GM23338 (cell line): ENCODE results near the gene NLGN1. TPM values are rescaled to one million over a fixed set of nuclear protein-coding genes. Genes with fewer than 3 reads are reported as not detected.

Experiments
- ATAC-seq: fragments of 200-7000 bp; cut with Tn5 transposase; 3 replicates; pipeline ENCODE4 v1.9.1; 2020
- DNase-seq: peaks from one replicate; pipeline ENCODE4 v3.0.0-alpha.2; 2015; ENCODE audit warnings: low spot score
- H2AFZ ChIP-seq: fragments of 200-600 bp; sonication (generic); 2 replicates; pipeline ENCODE4 v1.8.0; 2016; ENCODE audit warnings: antibody characterized with exemption, mild to moderate bottlenecking, moderate library complexity
- H3F3A ChIP-seq: fragments of 200-600 bp; sonication (generic); replicated peaks from 2 replicates; pipeline ENCODE4 v1.8.0; 2017; ENCODE audit warnings: antibody characterized with exemption, mixed run types, low read depth
- H3K27ac ChIP-seq: fragments of 200-600 bp; sonication (generic); 2 replicates; pipeline ENCODE4 v1.6.1; 2016; ENCODE audit warnings: low read depth
- H3K27me3 ChIP-seq: fragments of 200-600 bp; sonication (generic); 2 replicates; pipeline ENCODE4 v1.8.0; 2016; ENCODE audit warnings: mild to moderate bottlenecking, mixed run types, moderate library complexity; ENCODE audit not compliant: insufficient read depth
- H3K36me3 ChIP-seq: fragments of 200-600 bp; sonication (generic); 2 replicates; pipeline ENCODE4 v1.8.0; 2016; ENCODE audit warnings: mild to moderate bottlenecking; ENCODE audit not compliant: insufficient read depth
- H3K4me1 ChIP-seq: fragments of 200-600 bp; sonication (generic); 2 replicates; pipeline ENCODE4 v1.8.0; 2016; ENCODE audit warnings: mild to moderate bottlenecking, moderate library complexity; ENCODE audit not compliant: insufficient read depth
- H3K4me2 ChIP-seq: fragments of 200-600 bp; sonication (generic); 2 replicates; pipeline ENCODE4 v1.7.1; 2017; ENCODE audit warnings: mixed run types
- H3K4me3 ChIP-seq: fragments of 200-600 bp; sonication (generic); 2 replicates; pipeline ENCODE4 v1.6.1; 2016; ENCODE audit warnings: mixed run types
- H3K79me2 ChIP-seq: fragments of 200-600 bp; sonication (generic); replicated peaks from 2 replicates; pipeline ENCODE4 v1.8.0; 2017; ENCODE audit warnings: mild to moderate bottlenecking; ENCODE audit not compliant: insufficient read depth
- H3K9me2 ChIP-seq: fragments of 200-600 bp; sonication (generic); 2 replicates; pipeline ENCODE4 v1.8.0; 2017; ENCODE audit not compliant: insufficient read depth
- H4K20me1 ChIP-seq: fragments of 200-600 bp; sonication (generic); replicated peaks from 2 replicates; pipeline ENCODE4 v1.8.0; 2017; ENCODE audit warnings: mild to moderate bottlenecking; ENCODE audit not compliant: insufficient read depth
- H3K27ac Mint-ChIP-seq: 2 replicates; pipeline ENCODE4 v1.8.0; 2020; ENCODE audit warnings: inconsistent platforms, mild to moderate bottlenecking, moderate library complexity, mixed read lengths
- H3K27me3 Mint-ChIP-seq: 3 replicates; pipeline ENCODE4 v1.8.0; 2022; ENCODE audit warnings: low read depth, mild to moderate bottlenecking, moderate library complexity, mixed read lengths, inconsistent platforms; ENCODE audit not compliant: insufficient read depth, poor library complexity
- H3K36me3 Mint-ChIP-seq: 3 replicates; pipeline ENCODE4 v1.8.0; 2021; ENCODE audit warnings: low read depth, mild to moderate bottlenecking, inconsistent platforms, moderate library complexity, mixed read lengths
- H3K4me1 Mint-ChIP-seq: 3 replicates; pipeline ENCODE4 v1.8.0; 2020; ENCODE audit warnings: mild to moderate bottlenecking, inconsistent platforms, mixed read lengths
- H3K4me3 Mint-ChIP-seq: 3 replicates; pipeline ENCODE4 v1.8.0; 2021; ENCODE audit warnings: moderate library complexity, mild to moderate bottlenecking, inconsistent platforms, mixed read lengths
- H3K9me3 Mint-ChIP-seq: 3 replicates; pipeline ENCODE4 v1.8.0; 2020; ENCODE audit warnings: moderate library complexity, mild to moderate bottlenecking, inconsistent platforms, mixed read lengths
- CREB1 ChIP-seq: fragments of 250-450 bp; sonication (Bioruptor Pico); IDR thresholded peaks from 2 replicates; pipeline ENCODE4 v1.5.0; 2020; ENCODE audit warnings: low read depth, mild to moderate bottlenecking, moderate library complexity
- CTCF ChIP-seq, 2 experiments: fragments of 200-600 bp in 1 of 2; sonication (generic) in 1 of 2; conservative IDR thresholded peaks; 2 replicates each; pipeline versions ENCODE4 v1.5.1 to v1.6.1; 2016 to 2017; ENCODE audit warnings: antibody characterized with exemption in 2 of 2, low read depth in 2 of 2, mild to moderate bottlenecking in 2 of 2, moderate library complexity in 1 of 2
- EZH2 ChIP-seq: fragments of 200-600 bp; sonication (generic); IDR thresholded peaks from one replicate; pipeline ENCODE4 v1.8.0; 2017; ENCODE audit warnings: antibody characterized with exemption, mild to moderate bottlenecking, low read depth; ENCODE audit not compliant: unreplicated experiment
- EZH2phosphoT487 ChIP-seq: fragments of 200-600 bp; sonication (generic); IDR thresholded peaks from one replicate; pipeline ENCODE4 v1.8.1; 2018; ENCODE audit warnings: antibody characterized with exemption; ENCODE audit not compliant: unreplicated experiment
- JUNB ChIP-seq: IDR thresholded peaks from one replicate; pipeline ENCODE4 v1.6.1; 2016; ENCODE audit warnings: antibody characterized with exemption; ENCODE audit not compliant: unreplicated experiment
- POLR2AphosphoS5 ChIP-seq: IDR thresholded peaks from 2 replicates; pipeline ENCODE4 v1.6.1; 2016; ENCODE audit warnings: antibody characterized with exemption, low read depth
- ZNF114 ChIP-seq: fragments of 250-450 bp; sonication (Bioruptor Pico); IDR thresholded peaks from 2 replicates; pipeline ENCODE4 v1.5.0; 2020; ENCODE audit warnings: mild to moderate bottlenecking, moderate library complexity
- ZNF331 ChIP-seq: fragments of 250-450 bp; sonication (Bioruptor Pico); IDR thresholded peaks from 2 replicates; pipeline ENCODE4 v1.5.0; 2020; ENCODE audit warnings: low read depth, mild to moderate bottlenecking, moderate library complexity
- polyA plus RNA-seq: library from polyadenylated mRNA; unstranded; fragments of >200 nt; fragmentation: Nextera tagmentation; extraction: Ambion mirVana; gene quantifications from 2 replicates; pipeline ENCODE4 v1.2.1, GENCODE V29; 2016
- total RNA-seq: library from RNA; depleted of rRNA; stranded (reverse); fragments of >200 nt; shearing (Covaris generic); gene quantifications from 2 replicates; pipeline ENCODE4 v1.2.3, GENCODE V29; 2014
- TF ChIP-seq, protein P1 (sequence below): IDR thresholded peaks from 2 replicates; pipeline ENCODE4 v1.6.1; 2016; ENCODE audit warnings: antibody characterized with exemption
- TF ChIP-seq, protein P2 (sequence below): fragments of 250-450 bp; sonication (Bioruptor Pico); IDR thresholded peaks from 2 replicates; pipeline ENCODE4 v1.5.0; 2020; ENCODE audit warnings: mild to moderate bottlenecking, moderate library complexity

Gene NLGN1
- total and polyA plus RNA-seq, 2 experiments from 2014 or later = 6.5 to 18.6 TPM

DNA sequence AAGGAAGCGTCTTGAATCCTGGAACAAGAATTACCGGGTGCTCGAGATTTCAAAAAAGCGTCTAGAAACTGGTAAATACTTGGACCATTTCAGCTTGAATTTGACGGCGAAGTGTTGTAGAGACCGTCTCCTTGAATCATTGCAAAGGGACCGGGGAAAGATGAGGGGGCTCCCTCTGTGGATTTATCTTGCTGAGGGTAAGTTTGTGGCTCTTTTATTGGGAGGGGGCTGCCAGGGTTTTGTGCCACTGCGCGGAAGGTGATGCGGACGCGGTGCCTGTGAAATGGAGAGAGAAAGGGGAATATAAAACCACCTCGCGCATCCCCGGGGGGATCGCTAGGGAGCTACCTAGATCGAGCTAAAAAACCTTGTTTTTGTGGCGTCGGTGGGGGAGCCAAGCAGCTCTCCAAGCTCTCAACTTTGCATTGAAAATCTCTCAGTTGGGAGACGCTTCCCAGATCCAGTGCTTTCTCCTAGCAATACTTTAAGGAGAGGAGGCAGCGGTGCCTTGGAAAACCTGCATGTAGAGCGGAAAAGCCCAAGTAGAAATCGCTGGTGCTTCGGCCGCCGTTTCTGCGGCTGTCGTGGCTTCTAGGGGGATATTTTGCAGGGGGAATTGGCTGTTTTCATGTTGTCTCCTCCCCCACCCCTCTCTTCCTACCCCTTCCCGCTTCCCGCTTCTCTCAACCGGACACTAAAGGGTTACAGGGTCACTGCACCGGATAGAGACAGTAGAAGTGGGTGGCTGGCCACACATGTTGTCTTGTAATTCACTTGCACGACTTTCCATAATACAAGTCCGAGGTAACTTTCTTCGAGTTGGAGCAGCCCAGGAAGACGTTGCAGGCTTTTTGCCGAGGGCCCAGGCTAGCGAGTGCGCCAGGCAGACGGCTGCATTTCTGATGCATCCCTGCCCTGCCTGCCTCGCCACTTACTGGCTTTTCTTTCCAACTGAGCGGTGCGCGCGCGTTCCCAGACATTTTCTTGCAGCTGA, 187.6 kb downstream of the NLGN1 start:
- H3K9me2 ChIP-seq = no peaks in the 10 kb centered on the region
- H3K4me3 ChIP-seq = peak overlapping the region; percentile 69
- peaks cover 5% of the 10 kb centered on the region for H3K27me3 ChIP-seq
- peak overlapping the region; percentile 67 for H2AFZ ChIP-seq
- DNase-seq (peak; percentile 82), ATAC-seq (peak; percentile 86)
- Mint-ChIP-seq H3K4me1 (peaks cover 29% of the 10 kb centered on the region), H3K4me3 (peak overlapping the region; percentile 90), H3K9me3 (no peaks in the 10 kb centered on the region), H3K36me3 (no peaks in the 10 kb centered on the region; the same call in 2 of the 3 replicates), H3K27ac (peak overlapping the region; percentile 58), H3K27me3 (peaks cover 9% of the 10 kb centered on the region)
- H3F3A ChIP-seq = no peaks in the 10 kb centered on the region
- H3K4me2 ChIP-seq = peak overlapping the region; percentile 79
- no peaks in the 10 kb centered on the region for H3K79me2 ChIP-seq
- H3K36me3 ChIP-seq = no peaks in the 10 kb centered on the region
- TF ChIP-seq, protein P1, sequence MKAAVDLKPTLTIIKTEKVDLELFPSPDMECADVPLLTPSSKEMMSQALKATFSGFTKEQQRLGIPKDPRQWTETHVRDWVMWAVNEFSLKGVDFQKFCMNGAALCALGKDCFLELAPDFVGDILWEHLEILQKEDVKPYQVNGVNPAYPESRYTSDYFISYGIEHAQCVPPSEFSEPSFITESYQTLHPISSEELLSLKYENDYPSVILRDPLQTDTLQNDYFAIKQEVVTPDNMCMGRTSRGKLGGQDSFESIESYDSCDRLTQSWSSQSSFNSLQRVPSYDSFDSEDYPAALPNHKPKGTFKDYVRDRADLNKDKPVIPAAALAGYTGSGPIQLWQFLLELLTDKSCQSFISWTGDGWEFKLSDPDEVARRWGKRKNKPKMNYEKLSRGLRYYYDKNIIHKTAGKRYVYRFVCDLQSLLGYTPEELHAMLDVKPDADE = peak; percentile 40; the same call in 1 of the 2 replicates
- TF ChIP-seq EZH2phosphoT487 = no peak
- TF ChIP-seq POLR2AphosphoS5 = peak; percentile 35; the same call in 1 of the 2 replicates
- H3K27ac ChIP-seq = peak overlapping the region; percentile 77
- H3K4me1 ChIP-seq = peaks cover 29% of the 10 kb centered on the region
- H4K20me1 ChIP-seq = no peaks in the 10 kb centered on the region

DNA sequence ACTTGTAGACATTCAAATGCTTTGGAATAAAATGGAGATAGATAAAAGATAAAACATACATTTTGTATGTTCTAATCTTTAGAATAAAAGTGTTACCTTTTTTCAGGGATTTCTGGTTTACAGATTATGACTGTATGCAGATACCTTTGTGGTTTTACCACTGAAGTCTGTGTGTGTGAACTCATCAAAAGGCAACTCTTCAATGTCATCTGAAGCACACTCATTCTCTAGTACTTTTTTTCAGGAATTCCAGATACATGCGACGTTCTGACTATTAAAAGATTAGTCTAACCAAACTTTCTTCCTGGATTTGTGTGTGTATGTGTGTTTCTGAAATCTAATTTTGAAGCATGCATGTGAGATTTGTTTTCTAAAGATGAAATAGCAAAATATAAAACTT, 188.6 kb downstream of the NLGN1 start:
- Histone ChIP-seq H3K9me2 (no peaks in the 10 kb centered on the region), H2AFZ (no peak overlapping the region), H3K27me3 (peaks cover 5% of the 10 kb centered on the region), H3K79me2 (no peaks in the 10 kb centered on the region), H3K4me3 (peak overlapping the region; percentile 69), H3K36me3 (no peaks in the 10 kb centered on the region), H3K4me2 (peak overlapping the region; percentile 79), H4K20me1 (no peaks in the 10 kb centered on the region), H3K27ac (0 out of 2 replicates have a peak overlapping the region, but pooled peaks have one; percentile 77), H3F3A (no peaks in the 10 kb centered on the region), H3K4me1 (peaks cover 29% of the 10 kb centered on the region)
- H3K27me3 Mint-ChIP-seq = peaks cover 9% of the 10 kb centered on the region
- ATAC-seq = no peak
- no peak overlapping the region for H3K27ac Mint-ChIP-seq
- H3K36me3 Mint-ChIP-seq = no peaks in the 10 kb centered on the region; the same call in 2 of the 3 replicates
- peaks cover 29% of the 10 kb centered on the region for H3K4me1 Mint-ChIP-seq
- no peaks in the 10 kb centered on the region for H3K9me3 Mint-ChIP-seq
- DNase-seq = no peak
- H3K4me3 Mint-ChIP-seq = peak overlapping the region; percentile 90
- TF ChIP-seq CREB1 = no peak
- no peak for TF ChIP-seq ZNF114
- no peak for TF ChIP-seq CTCF (conservative IDR thresholded peaks at IDR 0.05; ENCODE audit: low read depth in 2 of 2)
- TF ChIP-seq EZH2phosphoT487 = no peak
- TF ChIP-seq ZNF331 (CRISPR knock-in tag) = no peak
- TF ChIP-seq, protein P2, sequence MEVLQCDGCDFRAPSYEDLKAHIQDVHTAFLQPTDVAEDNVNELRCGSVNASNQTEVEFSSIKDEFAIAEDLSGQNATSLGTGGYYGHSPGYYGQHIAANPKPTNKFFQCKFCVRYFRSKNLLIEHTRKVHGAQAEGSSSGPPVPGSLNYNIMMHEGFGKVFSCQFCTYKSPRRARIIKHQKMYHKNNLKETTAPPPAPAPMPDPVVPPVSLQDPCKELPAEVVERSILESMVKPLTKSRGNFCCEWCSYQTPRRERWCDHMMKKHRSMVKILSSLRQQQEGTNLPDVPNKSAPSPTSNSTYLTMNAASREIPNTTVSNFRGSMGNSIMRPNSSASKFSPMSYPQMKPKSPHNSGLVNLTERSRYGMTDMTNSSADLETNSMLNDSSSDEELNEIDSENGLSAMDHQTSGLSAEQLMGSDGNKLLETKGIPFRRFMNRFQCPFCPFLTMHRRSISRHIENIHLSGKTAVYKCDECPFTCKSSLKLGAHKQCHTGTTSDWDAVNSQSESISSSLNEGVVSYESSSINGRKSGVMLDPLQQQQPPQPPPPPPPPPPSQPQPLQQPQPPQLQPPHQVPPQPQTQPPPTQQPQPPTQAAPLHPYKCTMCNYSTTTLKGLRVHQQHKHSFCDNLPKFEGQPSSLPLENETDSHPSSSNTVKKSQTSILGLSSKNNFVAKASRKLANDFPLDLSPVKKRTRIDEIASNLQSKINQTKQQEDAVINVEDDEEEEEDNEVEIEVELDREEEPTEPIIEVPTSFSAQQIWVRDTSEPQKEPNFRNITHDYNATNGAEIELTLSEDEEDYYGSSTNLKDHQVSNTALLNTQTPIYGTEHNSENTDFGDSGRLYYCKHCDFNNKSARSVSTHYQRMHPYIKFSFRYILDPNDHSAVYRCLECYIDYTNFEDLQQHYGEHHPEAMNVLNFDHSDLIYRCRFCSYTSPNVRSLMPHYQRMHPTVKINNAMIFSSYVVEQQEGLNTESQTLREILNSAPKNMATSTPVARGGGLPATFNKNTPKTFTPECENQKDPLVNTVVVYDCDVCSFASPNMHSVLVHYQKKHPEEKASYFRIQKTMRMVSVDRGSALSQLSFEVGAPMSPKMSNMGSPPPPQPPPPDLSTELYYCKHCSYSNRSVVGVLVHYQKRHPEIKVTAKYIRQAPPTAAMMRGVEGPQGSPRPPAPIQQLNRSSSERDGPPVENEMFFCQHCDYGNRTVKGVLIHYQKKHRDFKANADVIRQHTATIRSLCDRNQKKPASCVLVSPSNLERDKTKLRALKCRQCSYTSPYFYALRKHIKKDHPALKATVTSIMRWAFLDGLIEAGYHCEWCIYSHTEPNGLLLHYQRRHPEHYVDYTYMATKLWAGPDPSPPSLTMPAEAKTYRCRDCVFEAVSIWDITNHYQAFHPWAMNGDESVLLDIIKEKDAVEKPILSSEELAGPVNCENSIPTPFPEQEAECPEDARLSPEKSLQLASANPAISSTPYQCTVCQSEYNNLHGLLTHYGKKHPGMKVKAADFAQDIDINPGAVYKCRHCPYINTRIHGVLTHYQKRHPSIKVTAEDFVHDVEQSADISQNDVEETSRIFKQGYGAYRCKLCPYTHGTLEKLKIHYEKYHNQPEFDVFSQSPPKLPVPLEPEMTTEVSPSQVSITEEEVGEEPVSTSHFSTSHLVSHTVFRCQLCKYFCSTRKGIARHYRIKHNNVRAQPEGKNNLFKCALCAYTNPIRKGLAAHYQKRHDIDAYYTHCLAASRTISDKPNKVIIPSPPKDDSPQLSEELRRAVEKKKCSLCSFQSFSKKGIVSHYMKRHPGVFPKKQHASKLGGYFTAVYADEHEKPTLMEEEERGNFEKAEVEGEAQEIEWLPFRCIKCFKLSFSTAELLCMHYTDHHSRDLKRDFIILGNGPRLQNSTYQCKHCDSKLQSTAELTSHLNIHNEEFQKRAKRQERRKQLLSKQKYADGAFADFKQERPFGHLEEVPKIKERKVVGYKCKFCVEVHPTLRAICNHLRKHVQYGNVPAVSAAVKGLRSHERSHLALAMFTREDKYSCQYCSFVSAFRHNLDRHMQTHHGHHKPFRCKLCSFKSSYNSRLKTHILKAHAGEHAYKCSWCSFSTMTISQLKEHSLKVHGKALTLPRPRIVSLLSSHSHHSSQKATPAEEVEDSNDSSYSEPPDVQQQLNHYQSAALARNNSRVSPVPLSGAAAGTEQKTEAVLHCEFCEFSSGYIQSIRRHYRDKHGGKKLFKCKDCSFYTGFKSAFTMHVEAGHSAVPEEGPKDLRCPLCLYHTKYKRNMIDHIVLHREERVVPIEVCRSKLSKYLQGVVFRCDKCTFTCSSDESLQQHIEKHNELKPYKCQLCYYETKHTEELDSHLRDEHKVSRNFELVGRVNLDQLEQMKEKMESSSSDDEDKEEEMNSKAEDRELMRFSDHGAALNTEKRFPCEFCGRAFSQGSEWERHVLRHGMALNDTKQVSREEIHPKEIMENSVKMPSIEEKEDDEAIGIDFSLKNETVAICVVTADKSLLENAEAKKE (CRISPR knock-in tag) = no peak
- no peak for TF ChIP-seq JUNB
- no peak for TF ChIP-seq EZH2
